ENCODE measurements around the gene HSD17B1.
A peak's percentile ranks its signal among the peaks of the same experiment; 100 is the strongest.

Gene HSD17B1

DNA sequence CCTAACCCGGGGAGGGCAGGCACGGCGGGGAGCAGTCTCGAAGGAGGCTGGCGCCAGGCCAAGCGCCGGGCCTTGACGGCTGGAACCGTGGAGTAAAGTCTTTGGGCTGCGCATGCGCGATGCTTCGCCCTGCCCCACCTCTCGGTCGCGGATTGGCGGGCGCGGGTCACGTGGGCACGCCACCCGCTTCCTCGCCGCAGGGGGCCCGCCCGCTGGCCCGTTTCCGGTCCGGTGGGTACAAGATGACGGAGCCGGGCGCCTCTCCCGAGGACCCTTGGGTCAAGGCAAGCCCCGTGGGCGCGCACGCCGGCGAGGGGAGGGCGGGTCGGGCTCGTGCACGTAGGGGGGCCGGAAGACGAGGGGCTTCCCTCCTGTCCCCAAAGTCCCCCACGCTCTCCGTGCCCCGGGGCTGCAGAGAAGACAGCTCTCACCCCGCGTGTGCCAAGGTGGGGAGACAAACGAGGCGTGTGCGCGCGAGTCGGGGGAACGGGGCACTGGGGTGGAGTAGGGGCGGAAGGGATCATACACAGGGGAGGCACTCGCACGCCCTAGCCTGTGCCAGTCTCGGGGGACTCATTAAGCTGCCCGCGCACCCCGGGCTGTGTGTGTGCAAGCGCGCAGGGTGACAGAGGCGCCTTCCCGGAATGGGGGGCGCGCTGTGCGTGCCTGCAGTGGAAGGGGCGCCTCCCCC is 14.3 kb downstream of the HSD17B1 start, which contains the start of gene MLX:
TSS of gene MLX (plus strand) at position 218 of the 691 bp plus-strand sequence. CDS start at position 243, 25 bp downstream.
- Mint-ChIP-seq H3K27ac (peak within 1 kb of the TSS; percentile 93 to 95), H3K9me3 (no peaks in the 10 kb centered on the region), H3K4me1 (peaks cover 89% of the 10 kb centered on the region), H3K4me3 (peak within 1 kb of the TSS; percentile 93 to 94), H3K27me3 (no peaks in the 10 kb centered on the region)
- DNase-seq: peak; percentile 92 to 94
- peak; percentile 82 for ATAC-seq

DNA sequence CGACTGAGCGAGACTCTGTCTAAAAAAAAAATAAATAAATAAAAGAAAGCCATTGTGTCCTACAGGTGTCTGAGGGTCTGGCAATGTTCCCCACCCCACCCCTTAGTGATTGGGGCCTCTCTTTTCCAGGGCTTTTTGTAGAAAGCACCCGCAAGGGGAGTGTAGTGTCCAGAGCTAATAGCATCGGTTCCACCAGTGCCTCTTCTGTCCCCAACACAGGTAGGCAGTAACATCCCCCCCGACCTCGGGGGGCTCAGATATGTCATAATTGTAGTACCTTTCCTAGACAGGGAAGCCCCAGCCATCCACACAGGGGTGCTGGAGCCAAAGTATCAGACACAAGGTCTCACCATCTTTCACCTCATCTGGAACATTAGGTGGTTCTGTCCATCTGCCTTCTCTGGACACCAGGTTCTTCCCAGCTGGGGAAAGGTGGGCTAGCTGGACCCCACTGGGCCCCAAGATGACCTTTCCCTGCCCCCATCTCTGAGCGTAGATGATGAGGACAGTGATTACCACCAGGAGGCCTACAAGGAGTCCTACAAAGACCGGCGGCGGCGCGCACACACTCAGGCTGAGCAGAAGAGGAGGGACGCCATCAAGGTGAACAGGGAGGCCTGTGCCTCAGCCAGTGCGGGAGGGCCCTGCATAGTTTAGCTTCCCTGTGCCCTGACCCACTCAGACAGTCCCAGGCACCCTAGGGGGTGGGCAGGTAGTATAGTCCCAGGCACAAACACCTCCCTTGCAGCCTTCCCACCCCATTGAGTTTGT is 15.8 kb downstream of the HSD17B1 start:
- DNase-seq (no peak), ATAC-seq (no peak)
- peak overlapping the region; percentile 46 to 94 for H3K4me3 Mint-ChIP-seq
- peak overlapping the region in 1 of 2 donors; percentile 95 for H3K27ac Mint-ChIP-seq
- H3K27me3 Mint-ChIP-seq: no peaks in the 10 kb centered on the region
- H3K4me1 Mint-ChIP-seq: peaks cover 90% of the 10 kb centered on the region
- no peaks in the 10 kb centered on the region for H3K9me3 Mint-ChIP-seq

DNA sequence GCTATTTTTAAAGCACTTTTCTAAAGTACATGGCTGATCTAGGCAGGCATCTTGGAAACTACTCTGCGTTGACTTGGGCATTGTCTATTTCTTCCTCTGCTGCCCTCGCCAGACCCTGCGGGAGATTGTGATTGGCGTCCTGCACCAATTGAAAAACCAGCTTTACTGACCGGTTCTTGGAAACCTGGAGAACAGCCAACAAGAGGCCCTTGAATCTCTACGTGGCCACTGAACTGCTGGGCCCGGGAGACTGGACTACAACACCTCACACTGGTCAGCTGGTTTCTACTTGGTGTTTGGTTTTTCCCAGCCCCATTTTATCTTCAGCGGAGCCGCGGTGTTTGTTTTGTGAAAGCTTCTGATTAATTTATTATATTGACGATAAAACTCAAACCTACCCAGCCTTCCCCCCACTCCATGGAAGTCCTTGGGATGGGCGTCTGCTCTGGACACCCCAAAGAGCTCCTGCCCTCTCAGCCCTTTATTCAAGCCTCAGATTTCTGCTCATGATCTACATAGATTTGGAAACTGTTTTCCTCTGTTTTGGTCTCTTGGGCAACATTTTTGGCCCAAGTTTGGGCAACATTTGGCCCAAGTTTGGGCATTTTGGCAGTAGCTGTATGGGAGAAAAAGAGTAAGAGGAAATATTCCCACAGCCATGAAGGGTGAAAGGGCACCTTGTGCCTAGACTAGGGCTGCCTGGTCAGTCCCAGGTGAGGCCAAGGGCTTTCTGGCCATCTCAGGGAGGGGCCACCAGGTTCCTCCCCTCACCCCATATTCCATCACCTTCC is 18.9 kb downstream of the HSD17B1 start:
- Mint-ChIP-seq H3K27ac (peak overlapping the region in 1 of 2 donors; percentile 63), H3K9me3 (no peaks in the 10 kb centered on the region), H3K4me3 (no peak overlapping the region), H3K27me3 (no peaks in the 10 kb centered on the region), H3K4me1 (peaks cover 88% of the 10 kb centered on the region)
- DNase-seq: no peak
- no peak for ATAC-seq

DNA sequence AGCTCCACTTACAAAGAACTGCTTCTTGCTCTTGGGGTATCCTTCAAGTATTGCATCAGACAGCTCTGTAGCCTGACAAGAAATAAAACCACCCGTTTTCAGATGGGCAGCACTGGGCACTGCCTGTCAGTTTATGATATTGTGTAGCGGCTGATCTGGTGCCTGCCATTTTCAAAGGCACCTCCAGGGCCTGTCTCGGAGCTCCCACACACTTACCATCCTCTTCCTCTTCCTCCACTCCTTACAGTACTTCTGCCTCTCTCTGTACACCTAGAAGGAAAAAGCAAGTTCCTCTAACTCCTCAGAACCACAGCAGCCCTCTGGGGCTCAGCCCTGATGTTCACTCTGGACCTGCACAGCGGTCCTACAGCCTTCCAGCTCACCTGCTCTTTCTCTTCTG is 20.4 kb downstream of the HSD17B1 start:
- H3K27ac Mint-ChIP-seq: peak overlapping the region; percentile 85 to 95
- H3K27me3 Mint-ChIP-seq: no peaks in the 10 kb centered on the region
- no peaks in the 10 kb centered on the region for H3K9me3 Mint-ChIP-seq
- H3K4me3 Mint-ChIP-seq: no peak overlapping the region
- no peak for ATAC-seq
- no peak for DNase-seq
- H3K4me1 Mint-ChIP-seq: peaks cover 80% of the 10 kb centered on the region

DNA sequence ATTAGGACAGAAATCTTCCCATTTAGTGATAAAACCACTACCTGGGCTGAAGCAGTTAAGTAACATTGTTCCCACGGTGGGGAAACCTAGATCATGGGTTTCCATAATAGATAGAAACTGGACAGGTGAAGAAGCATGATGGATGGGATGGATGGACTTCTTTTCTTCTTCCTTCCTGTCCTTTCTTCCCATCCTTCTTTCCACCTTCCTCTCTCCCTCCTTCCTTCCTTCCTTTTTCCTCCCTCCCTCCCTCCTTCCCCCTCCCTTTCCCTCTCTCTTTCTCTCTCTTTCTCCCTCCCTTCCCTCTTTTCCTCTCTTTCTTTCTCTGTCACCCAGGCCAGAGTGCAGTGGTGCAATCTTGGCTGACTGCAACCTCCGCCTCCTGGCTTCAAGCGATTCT is 21.7 kb downstream of the HSD17B1 start:
- ATAC-seq: no peak
- H3K4me3 Mint-ChIP-seq: no peak overlapping the region
- H3K27ac Mint-ChIP-seq: peak overlapping the region in 1 of 2 donors; percentile 69
- H3K4me1 Mint-ChIP-seq: peaks cover 76% of the 10 kb centered on the region
- no peak for DNase-seq
- no peaks in the 10 kb centered on the region for H3K27me3 Mint-ChIP-seq
- H3K9me3 Mint-ChIP-seq: no peaks in the 10 kb centered on the region

GRCh38 chr17:42577140-42577531 is 24.4 kb downstream of the HSD17B1 start:
- ATAC-seq: no peak
- Mint-ChIP-seq H3K27ac (peak overlapping the region; percentile 97 to 99), H3K27me3 (no peaks in the 10 kb centered on the region), H3K9me3 (no peaks in the 10 kb centered on the region), H3K4me3 (peak overlapping the region; percentile 98 to 100), H3K4me1 (peaks cover 58% of the 10 kb centered on the region)
- DNase-seq: peak in 1 of 2 donors; percentile 24

GRCh38 chr17:42577532-42578281 is 25.0 kb downstream of the HSD17B1 start, which contains the start of gene PSMC3IP:
PSMC3IP (minus strand) TSS chr17:42577729; CDS start chr17:42577686, 43 bp downstream.
- Mint-ChIP-seq H3K27ac (peak within 1 kb of the TSS; percentile 97 to 99), H3K4me3 (peak within 1 kb of the TSS; percentile 98 to 100), H3K27me3 (no peaks in the 10 kb centered on the region), H3K4me1 (peaks cover 53% of the 10 kb centered on the region), H3K9me3 (no peaks in the 10 kb centered on the region)
- DNase-seq: peak; percentile 90 to 94
- ATAC-seq: peak; percentile 94

DNA sequence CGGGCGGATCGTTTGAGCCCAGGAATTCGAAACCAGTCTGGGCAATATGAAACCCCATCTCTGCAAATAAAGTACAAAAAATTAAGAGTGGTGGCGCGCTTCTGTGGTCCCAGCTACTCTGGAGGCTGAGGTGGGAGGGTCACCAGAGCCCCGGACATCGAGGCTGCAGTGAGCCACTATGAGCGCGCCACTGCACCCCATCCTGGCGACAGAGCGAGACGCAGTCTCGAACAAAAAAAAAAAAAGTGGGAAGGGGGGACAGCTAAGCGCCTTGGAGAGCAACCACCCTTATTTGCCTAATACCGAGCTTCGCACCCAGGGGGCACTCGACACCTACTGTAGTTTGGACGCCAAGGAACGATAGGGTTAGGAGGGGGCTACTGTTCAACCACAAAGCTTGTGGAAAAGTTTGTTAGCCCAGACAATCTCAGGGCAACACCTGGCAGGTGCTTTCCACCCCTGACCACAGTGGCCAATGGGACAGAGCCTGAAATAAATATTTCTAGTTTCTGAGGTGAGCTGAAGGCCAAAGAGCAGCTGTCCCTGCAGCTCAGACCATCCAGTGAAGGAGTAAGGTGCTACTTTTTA is 25.7 kb downstream of the HSD17B1 start:
- Mint-ChIP-seq H3K4me3 (peak overlapping the region; percentile 98 to 100), H3K27me3 (no peaks in the 10 kb centered on the region), H3K4me1 (peaks cover 46% of the 10 kb centered on the region), H3K27ac (peak overlapping the region; percentile 50 to 97), H3K9me3 (no peaks in the 10 kb centered on the region)
- peak; percentile 66 to 78 for DNase-seq
- peak; percentile 74 for ATAC-seq

GRCh38 chr17:42579794-42580551 is 27.2 kb downstream of the HSD17B1 start:
- no peaks in the 10 kb centered on the region for H3K9me3 Mint-ChIP-seq
- H3K4me3 Mint-ChIP-seq: peak overlapping the region in 1 of 2 donors; percentile 2
- peaks cover 32% of the 10 kb centered on the region for H3K4me1 Mint-ChIP-seq
- no peak for ATAC-seq
- no peaks in the 10 kb centered on the region for H3K27me3 Mint-ChIP-seq
- no peak for DNase-seq
- H3K27ac Mint-ChIP-seq: peak overlapping the region in 1 of 2 donors; percentile 2

GRCh38 chr17:42581744-42582270 is 29.1 kb downstream of the HSD17B1 start:
- H3K4me1 Mint-ChIP-seq: peaks cover 19% of the 10 kb centered on the region
- ATAC-seq (no peak), DNase-seq (no peak)

DNA sequence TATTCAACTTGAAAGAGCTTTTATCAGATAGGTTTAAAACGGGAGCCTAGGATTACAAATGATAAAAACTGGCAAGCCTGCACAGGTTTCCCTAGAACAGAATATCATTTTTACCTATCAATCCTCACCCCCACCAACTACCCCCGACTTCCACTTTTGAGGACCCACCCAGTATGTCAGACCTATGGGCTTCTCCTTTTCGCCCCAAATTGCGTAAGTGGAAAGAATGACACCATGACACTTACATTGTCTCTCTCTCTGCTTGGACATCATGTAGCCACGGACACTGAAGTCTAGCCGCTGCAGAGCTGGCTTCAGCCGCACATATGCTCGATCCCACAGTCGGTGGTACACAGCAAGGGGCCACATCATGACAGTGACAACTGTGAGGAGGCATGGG is 32.2 kb downstream of the HSD17B1 start:
- no peaks in the 10 kb centered on the region for H3K27me3 Mint-ChIP-seq
- no peak overlapping the region for H3K4me3 Mint-ChIP-seq
- H3K4me1 Mint-ChIP-seq: peaks cover 8% of the 10 kb centered on the region
- DNase-seq (no peak), ATAC-seq (no peak)
- peak overlapping the region in 1 of 2 donors; percentile 50 for H3K27ac Mint-ChIP-seq
- no peaks in the 10 kb centered on the region for H3K9me3 Mint-ChIP-seq

More at GRCh38 chr17:42581744-42582270, 29.1 kb downstream of the HSD17B1 start:
- H3K4me3 Mint-ChIP-seq: no peak overlapping the region
- no peaks in the 10 kb centered on the region for H3K9me3 Mint-ChIP-seq
- no peak overlapping the region for H3K27ac Mint-ChIP-seq
- H3K27me3 Mint-ChIP-seq: no peaks in the 10 kb centered on the region

DNA sequence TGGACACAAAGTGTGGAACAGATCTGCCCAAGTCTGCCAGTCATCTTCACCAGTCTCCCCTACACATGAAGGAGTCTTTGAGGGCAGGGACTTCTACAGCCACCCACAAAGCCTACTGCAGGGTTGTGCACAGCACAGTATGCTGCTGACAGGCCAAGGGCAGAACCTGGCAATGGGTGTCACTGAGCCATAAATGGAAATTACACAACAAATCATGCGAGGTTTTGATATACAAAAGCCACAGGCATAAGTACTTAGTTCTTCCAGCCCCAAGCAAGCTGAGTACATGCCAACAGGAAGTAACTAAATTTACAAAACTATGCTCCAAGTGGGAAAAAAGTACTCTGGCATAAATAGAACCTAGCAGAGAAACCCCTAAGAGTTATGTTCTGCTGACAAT is 32.6 kb downstream of the HSD17B1 start:
- no peak overlapping the region for H3K27ac Mint-ChIP-seq
- H3K4me3 Mint-ChIP-seq: no peak overlapping the region
- no peaks in the 10 kb centered on the region for H3K27me3 Mint-ChIP-seq
- DNase-seq (no peak), ATAC-seq (no peak)
- peaks cover 8% of the 10 kb centered on the region for H3K4me1 Mint-ChIP-seq
- H3K9me3 Mint-ChIP-seq: no peaks in the 10 kb centered on the region

DNA sequence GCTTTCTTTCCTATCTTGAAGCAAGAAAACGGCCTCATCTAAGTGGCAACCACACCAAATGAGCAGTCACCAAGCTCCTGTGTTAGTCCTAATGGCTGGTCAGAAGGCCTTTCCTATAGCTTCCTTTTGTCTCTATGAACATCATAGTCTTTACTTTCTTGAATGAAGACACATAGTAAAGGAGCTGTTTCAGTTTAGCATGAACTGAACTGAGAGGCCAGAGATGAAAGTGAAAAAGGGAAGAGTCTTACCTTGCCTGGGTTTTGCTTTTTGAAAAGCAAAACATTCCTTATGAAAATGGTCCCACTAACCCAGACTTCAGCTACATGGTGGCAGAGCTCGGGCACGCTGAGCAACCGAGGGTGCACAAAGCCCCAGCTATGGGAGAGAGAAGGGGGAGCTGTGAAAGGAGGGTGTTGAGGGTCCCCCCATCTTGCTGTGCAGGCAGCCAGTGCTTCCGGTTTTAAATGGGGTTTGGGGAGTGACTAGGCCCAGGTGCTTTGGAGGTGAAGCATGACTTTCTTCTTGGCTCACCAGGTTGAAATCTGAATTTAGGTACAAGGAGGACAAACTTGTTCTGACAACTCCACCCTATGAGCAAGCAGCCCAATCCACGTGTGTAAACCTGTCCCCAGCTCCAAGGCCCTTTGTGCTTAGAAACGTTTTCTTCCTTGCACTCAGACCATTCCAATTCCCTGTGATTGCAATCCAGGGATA is 33.9 kb downstream of the HSD17B1 start:
- H3K4me1 Mint-ChIP-seq: peaks cover 8% of the 10 kb centered on the region
- H3K4me3 Mint-ChIP-seq: no peak overlapping the region
- DNase-seq (no peak), ATAC-seq (no peak)
- H3K9me3 Mint-ChIP-seq: no peaks in the 10 kb centered on the region
- no peaks in the 10 kb centered on the region for H3K27me3 Mint-ChIP-seq
- H3K27ac Mint-ChIP-seq: peak overlapping the region in 1 of 2 donors; percentile 93
